Testis (tissue), 2 donors: ENCODE measurements around the gene COL25A1.

Experiments used
- POLR2A ChIP-seq: fragments of 450-650 bp; IDR thresholded peaks from one replicate; pipeline ENCODE4 v1.6.1; 2017; ENCODE audit warnings: antibody characterized with exemption, mild to moderate bottlenecking, moderate library complexity
- TF ChIP-seq, protein P1 (sequence below), 3 experiments: fragments of 450-650 bp in 2 of 3; fragments of 200-600 bp in 1 of 3; sonication (generic) in 1 of 3; IDR thresholded peaks; one replicate each; pipeline ENCODE4 v1.5.1; 2016 to 2019; ENCODE audit warnings: antibody characterized with exemption in 3 of 3, mild to moderate bottlenecking in 2 of 3, moderate library complexity in 1 of 3

DNA sequence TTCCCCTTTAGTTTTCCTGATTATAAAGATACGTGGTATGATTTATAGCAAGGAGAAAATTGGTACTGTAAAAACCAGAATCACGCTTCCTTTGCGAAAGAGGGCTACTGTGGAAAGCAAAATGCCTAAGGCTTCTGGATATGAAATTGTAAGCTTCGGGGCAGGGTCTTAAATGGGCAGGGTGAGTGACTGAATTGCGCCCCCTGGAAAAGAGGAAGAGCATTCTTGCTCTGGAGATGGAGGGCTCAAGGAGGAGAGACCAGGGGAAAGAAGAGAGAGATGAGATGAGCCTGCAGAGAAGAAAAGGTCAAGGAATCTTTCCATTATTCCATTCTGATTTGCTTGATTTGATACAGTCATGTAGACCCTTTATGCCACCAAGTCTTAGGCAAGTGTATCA is 526.5 kb downstream of the COL25A1 start:
- TF ChIP-seq, protein P1, sequence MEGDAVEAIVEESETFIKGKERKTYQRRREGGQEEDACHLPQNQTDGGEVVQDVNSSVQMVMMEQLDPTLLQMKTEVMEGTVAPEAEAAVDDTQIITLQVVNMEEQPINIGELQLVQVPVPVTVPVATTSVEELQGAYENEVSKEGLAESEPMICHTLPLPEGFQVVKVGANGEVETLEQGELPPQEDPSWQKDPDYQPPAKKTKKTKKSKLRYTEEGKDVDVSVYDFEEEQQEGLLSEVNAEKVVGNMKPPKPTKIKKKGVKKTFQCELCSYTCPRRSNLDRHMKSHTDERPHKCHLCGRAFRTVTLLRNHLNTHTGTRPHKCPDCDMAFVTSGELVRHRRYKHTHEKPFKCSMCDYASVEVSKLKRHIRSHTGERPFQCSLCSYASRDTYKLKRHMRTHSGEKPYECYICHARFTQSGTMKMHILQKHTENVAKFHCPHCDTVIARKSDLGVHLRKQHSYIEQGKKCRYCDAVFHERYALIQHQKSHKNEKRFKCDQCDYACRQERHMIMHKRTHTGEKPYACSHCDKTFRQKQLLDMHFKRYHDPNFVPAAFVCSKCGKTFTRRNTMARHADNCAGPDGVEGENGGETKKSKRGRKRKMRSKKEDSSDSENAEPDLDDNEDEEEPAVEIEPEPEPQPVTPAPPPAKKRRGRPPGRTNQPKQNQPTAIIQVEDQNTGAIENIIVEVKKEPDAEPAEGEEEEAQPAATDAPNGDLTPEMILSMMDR (IDR thresholded peaks at IDR 0.05), result no peak
- no peak for TF ChIP-seq POLR2A
